Right hindlimb (tissue), 1 donor: Measurements from ENCODE around the gene IGFL2.
"Not testable (repeated sequence)": the region's sequence is repeated elsewhere in the genome, so short reads cannot be mapped to it uniquely, and the experiment has no call there.

Source experiments
- DNase-seq: peaks from one replicate; pipeline ENCODE4 v3.0.0-alpha.2; 2018

IGFL2 gene

DNA sequence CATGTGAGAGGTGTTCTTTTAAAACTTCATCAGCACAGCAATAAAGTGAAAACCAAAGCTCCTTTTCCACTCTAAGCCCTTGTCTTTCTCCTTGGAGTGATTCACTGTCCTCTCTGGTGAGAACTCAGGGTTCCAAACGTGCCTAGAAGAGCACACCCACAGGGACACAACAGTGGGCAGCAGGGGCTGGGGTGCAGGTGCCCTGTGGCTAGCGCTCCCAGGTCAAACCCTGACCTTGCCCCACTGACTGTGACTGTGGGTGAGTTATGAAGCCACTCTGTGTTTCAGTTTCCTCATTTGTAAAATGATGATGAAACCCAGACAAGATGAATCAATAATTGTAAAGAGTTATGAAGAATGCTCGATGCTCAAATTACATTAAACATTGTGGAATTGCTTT lies 43.9 kb downstream of the IGFL2 start:
- DNase-seq: no peak

DNA sequence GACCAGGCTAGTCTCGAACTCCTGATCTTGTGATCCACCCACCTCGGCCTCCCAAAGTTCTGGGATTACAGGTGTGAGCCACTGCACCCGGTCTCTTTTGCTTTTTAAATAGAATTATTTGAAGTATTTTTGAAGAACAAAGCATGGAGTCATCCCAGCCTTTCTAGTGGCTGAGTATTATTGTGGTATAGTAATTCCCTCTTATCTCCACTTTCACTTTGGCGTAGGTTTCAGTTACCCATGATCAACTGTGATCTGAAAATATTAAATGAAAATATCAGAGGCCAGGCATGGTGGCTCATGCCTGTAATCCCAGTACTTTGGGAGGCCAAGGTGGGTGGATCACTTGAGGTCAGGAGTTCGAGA lies 44.6 kb downstream of the IGFL2 start:
- not testable (repeated sequence) for DNase-seq

DNA sequence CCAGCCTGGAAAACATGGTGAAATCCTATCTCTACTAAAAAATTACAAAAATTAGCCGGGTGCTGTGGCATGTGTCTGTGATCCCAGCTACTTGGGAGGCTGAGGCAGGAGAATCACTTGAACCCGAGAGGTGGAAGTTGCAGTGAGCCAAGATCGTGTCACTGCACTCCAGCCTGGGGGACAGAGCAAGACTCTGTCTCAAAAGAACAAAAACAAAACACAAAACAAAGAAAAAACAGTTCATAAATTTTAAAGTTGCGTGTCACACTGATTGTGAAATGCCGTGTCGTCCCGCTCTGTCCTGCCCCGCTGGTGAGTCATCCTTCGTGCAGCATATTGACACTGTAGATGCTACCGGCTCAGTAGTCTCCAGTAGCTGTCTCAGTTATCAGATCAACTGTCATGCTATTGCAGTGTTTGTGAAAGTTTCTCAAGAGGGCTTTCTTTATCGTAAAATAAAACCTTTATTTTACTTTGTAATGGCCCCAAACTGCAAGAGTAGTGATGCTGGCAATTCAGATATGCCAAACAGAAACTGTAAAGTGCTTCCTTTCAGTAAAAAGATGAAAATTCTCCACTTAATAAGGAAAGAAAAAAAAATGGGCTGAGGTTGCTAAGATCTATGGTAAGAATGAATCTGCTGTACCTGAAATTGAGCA lies 45.1 kb downstream of the IGFL2 start:
- DNase-seq: no peak

DNA sequence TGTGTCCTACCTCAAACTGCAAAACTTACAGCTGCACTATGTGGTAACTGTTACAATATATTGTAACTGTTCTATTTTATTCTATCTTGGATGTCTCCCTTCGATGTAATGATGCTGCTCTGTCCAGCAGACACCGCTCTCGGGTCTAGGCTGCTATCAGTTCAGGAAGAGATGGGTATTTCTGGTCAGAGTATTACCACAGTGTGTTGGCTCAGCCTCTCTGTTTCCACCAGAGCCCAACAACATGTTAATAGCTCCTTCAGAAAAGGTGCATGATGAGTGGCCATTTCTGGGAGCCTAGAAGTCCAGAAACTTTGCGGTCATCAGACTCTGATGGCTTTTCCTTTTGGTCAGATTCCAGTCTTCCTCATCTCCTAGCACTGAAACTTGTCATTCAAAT lies 45.6 kb downstream of the IGFL2 start:
- DNase-seq: no peak

DNA sequence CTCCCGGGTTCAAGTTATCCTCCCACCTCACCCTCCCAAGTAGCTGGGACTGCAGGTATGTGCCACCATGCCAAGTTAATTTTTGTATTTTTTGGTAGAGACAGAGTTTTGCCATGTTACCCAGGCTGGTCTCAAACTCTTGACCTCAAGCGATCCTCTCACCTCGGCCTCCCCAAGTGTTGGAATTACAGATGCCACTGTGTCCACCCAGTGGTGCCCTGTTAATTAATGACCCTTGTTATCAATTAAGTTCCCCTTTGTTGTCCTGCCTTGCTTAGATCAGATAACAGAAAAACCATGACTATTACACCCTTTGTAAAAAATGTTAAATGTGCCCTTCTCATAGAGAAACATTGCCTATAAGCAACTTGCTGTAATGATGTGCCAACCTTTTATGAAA lies 47.1 kb downstream of the IGFL2 start:
- DNase-seq: no peak

DNA sequence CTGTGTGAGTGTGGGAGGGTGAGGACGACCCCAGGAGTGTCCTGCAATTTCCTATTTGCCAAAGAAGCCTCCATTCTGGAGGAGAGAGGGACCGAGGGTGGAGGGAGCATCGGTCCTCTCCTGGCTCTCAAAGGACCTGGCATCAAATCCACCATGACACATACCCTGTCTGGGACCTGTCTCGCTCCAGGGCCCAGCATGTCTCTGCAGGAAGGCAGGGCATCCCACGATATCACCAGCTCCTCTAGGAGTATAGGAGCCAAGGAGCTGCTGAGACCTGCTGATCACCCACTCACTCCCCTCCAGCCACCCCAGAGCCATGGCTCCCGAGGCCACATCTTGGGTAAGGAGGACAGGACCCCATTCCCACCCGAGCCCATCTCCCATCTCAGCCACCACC lies 47.9 kb downstream of the IGFL2 start:
- DNase-seq: not testable (repeated sequence)

DNA sequence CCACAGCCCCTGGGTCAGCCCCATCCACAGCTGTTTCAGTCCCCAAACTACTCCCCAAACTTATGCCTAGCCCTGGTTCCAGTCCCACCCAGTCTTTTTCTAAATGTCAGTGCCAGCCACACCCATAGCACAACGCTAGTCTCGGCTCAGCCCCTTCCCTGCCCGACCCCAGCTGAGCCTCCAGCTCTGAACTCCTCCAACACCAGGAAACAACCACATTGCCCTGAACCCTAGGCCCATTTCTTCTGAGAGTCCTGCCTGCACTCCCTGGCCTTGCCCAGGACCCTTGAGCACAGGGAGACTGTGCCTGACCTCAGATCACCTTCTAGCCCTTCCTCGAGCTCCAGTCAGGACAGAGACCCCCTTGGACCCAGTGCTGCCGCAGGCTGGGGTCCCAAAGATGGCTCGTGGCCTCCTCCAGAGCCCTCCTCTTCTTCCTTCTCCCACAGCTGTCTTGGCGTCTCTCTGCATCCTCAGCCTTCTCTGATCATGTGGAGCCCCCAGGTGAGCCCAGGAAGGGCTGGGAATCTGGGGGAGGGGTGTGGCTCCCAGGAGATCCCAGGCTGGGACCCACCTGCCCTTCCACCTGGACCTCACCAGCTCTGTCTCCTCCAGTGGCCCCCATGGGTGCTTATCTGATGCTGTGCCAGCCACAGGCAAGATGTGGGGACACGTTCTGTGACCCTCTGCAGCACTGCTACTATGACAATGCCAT lies 48.5 kb downstream of the IGFL2 start:
- no peak for DNase-seq

DNA sequence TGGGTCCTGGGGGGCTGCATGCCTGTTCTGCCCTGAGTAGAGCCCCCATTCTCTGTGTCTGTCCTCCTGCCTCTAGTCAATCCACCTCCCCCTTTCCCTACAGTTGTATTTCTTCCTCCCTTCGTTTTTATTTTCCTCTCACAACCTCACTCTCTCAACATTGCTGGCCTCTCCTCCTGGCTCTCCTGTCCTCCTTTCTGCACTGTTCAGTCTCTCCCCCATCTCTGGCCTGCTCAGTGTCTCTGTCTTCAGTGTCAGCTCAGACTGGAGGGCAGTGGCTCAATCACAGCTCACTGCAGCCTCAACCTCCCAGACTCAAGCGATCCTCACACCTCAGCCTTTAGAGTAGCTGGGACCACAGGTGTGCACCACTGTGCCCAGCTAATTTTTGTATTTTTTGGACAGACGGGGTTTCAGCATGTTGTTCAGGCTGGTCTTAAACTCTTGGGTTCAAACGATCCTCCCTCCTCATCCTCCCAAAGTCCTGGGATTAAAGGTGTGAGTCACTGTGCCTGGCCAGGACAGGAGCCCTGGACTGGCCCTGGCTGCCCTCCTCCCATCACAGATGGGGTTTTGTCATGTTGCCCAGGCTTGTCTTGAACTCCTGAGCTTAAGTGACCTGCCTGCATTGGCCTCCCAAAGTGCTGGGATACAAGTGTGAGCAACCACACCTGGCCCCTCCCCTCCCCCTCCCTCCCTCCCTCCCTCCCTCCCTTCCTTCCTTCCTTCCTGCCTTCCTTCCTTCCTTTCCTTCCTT lies 49.5 kb downstream of the IGFL2 start:
- DNase-seq: no peak

DNA sequence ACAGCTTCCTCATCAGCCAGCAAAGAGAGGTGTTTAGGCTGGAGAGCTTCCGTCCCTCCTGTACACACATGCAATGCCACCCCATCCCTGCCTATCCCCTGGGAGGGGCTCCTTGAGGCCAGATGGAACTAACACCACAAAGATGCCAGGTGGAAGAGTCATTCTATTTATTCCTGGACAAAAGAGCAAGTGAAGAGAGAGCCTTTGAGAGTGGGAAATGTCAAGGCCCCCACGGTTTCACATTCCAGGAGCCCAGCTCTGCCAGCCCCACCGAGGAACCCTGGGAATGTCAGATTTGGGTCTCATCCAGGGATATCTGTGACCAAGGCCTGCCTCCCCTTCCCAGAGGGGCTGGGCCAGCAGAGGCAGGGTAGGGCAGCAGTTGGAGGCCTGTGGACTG lies 50.7 kb downstream of the IGFL2 start:
- no peak for DNase-seq

DNA sequence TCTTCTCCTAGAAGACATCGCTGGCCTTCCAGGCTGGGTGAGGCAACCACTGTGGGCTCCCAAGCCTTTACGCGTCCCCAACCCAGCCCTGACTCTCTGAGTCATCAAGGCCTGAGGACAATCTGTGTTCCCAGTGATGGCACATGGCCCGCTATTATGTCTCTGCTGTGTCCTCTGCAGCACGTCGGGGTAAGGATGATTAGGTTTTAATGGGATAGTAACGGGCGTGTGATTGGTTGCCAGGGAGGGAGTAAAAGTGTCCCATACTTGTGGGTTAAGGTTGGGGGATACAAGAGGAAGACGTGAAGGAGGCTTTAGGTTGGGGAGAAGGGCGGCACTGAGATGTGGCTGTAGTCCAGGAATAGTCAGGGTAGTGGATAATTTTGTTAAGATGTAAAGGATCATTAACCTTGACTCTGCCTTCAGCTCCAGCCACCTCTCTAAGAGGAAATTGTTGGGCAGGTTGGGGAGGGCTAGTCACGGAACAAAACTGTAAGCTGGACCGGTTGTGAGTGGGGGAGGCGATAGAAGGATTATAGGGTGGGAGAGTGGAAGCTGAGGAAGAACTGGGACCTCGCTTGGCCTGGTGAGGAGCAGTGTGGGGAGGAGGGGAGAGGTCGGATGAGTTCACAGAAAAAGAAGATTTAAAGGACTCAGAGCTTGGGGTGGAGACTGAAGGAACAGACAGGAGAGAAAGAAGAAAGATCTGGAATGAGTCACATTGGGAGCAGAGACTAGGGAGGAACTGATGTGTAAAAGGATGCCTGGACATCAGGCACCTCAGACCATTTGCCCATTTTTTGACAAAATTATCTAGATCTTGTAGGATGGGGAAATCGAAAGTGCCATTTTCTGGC lies 53.6 kb downstream of the IGFL2 start:
- DNase-seq: no peak

DNA sequence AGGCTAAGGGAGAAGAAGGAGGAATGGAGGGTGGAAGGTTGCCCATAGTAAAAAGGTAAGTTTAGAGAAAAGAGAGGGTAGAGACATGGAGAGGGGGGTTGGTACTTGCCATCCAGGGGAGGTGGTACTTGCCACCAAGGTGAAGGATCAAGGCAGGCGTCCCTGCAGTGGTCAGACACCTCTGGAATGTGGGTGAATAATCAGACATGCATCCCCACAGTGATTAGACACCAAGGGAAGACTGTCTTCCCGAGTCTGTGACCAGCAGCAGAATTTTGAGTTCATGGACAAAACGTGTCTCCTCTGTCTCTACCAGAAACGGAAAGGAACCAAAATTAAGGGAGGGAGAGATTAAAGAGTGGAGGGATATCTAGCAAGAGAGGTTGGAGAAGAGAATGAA lies 54.4 kb downstream of the IGFL2 start:
- no peak for DNase-seq

DNA sequence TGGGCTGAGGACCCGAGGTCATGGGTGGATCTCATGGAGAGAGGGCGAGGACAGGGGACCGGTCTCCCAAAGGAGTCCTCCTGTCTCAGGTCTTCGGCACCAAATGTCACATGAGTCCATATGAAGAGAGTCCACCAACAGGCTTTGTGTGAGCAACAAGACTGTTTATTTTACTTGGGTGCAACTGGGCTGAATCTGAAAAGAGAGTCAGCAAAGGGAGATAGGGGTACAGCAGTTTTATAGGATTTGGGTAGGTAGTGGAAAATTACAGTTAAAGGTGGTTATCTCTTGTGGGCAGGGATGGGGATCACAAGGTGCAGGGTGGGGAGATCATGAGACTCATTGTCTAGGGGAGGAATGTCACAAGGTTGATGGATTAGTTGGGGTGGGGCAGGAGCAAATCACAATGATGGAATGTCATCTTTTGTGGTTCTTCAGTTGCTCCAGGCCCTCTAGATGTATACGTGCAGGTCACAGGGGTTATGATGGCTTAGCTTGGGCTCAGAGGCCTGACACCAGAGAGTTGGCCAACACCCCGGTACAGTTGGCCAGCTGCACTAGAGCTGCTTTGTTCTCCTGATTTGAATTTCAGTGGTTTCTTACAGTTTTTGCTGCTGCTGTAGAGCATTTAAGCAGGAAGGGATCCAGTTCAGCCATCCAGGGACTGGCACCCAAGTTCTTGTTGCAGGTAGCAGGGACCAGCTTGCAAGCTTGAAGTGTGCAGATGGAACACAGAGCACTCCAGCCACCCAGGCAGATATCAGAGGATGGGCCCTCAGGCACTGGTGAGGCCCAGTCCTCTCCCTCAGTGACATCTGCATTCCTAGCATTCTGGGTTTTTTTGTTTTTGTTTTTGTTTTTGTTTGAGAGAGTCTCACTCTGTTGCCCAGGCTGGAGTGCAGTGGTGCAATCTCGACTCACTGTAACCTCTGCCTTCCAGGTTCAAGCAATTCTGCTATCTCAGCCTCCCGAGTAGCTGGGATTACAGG lies 55.1 kb downstream of the IGFL2 start:
- no peak for DNase-seq

DNA sequence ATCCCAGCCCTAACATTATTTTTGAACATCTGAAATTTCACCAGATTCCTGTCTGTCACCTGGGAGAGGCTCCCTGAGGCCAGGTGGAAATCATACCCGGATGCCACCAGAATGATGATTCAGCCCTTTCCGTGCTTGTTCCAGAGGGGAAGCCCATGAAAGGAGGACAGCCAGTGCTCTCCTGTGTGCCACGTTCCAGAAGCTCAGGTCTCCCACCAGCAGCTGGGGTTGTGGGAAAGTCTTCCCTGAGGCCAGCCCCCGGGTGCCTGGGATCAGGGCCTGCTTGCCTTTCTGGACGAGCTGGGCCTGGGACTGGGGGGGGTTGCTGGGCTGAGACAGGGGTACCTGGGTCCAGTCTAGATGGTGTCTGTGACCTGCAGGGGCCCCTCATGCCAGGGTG lies 56.0 kb downstream of the IGFL2 start:
- DNase-seq: no peak

DNA sequence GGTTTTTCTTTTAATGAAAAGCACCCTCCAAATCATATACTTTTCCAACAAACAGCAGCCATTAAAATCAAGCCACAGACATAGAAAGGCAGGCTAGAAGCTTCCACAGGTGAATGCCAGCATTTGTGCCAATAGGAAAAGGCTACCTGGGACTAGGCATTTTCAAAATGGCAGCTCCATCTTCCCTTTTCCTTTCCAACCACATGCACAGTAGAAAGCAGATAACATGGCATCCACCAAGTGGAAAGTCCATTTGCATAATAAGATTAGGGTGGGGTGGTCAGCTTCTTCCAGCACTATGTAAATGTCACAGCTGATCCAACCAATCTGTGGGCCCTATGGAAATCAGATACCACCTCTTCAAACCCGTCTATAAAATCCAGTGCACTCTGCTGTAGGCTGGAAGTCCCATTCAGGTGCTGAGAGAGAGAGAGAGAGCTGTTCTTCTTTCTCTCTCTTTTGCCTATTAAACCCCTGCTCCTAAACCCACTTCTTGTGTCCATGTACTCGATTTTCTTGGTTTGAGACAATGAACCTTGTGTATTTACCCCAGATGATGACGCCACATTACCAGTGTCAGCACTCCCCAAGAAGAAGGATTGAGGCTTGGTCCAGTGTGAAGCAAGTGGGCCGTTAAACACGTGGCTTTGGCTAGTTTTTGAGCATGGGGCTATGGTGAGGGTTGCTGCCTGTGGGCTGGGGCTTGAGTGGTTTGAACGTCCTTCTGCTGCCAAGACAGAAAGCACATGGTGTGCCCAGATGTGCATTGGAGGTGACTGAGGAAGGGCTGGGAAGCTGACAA lies 57.3 kb downstream of the IGFL2 start:
- no peak for DNase-seq

DNA sequence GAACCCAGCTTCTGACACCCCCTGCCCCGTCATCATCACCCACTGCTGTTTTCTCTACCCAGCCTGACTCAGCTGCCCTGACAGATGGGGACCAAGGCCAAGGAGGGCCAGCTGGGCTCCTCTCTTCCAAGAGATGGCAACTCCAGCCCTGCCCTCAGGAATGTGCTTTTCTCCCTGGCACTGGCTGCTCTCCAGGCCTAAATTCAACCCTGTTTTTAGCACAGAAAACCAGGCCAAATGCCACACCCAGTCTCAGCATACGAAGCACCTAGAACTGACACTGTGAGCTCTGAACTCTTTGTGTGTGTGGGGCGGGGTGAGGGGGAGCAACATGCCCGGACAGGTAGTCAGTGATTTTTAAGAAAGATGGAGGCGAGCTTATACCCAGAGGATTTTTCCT lies 58.1 kb downstream of the IGFL2 start:
- peak; percentile 65 for DNase-seq

DNA sequence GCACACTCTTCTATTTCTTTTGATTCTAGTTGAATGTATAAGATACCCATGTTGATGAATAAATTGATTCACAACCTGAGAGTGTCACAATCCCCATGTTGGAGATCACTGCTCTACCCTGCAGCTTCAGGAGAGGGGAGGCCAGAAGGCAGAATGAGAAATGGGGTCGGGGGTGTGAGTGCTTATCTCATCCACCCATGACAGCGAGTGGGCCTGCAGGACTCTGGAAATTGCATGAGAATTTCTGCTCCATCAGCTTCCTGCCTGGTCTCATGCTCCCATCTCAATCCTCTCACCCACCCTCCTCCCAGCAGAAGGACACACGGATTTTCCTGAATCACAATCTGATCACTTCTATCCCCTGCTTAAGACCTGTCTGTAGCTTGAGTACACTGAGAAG lies 58.6 kb downstream of the IGFL2 start:
- no peak for DNase-seq

DNA sequence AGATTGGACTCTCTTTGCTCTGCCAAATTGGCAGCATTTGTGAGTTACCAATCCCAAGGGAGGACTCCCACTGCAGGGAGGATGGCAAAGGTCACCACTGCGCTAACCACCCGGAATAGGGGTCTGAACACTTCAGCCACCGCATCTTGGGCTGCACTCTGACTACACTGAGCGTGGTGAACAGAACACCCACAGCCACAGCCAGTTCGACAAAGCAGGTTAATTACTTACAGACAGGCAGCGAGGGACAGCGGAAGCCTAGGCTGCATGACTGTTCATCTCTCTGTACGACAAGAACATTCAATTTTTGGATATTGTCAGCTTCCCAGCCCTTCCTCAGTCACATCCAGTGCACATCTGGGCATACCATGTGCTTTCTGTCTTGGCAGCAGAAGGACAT lies 59.8 kb downstream of the IGFL2 start:
- not testable (repeated sequence) for DNase-seq

DNA sequence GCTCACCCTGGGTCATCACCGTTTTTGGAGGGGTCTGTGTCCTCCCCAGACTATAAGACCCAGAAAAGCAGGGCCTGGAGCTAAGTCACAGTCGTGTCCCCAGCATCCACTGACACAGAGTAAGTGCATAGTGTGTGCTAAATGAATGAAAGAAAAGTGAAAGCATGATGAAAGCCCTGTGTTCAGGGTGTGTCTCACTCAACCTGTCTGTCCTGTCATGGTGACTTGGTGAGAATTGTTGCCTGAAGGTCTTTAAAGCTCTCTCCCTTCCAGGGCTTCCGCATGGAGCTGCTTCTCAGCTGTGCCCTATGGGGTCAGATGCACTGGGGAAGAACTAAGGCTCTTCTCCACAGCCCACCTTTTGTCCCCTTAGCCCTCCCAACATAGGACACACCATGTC lies 61.0 kb downstream of the IGFL2 start:
- DNase-seq: no peak

DNA sequence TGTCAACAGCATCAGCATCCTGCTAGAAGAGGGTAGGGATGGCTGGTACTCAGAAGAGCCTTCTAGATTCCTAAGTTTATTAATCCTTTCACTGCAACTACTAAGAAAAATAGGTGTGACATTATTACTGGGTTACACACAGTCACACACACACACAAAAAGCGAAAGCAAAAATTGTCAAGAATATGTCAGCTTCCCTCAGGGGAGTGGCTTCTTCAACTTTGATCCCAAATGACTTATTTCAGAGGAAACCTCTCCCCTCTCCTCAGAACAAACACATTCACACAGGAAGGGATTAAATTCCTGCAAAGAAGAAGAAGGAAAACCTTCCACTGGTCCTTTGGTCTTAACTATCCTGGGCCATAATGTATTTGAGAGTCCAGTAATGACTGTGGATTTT lies 61.4 kb downstream of the IGFL2 start:
- DNase-seq: no peak

DNA sequence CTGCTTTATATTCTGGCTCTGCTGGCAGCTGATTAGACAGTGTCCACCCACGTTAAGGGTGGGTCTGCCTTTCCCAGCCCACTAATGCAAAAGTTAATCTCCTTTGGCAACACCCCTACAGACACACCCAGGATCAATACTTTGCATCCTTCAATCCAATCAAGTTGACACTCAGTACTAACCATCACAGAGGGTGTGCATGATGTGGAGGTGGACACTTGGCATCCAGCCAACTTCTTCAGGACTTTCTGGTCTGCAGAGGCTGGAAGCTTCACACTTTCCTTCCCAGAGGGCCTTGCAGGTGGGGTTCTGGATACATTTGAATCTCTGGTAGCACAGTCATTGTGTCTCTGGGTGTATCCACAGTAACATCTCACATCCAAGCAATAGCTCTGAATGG lies 62.6 kb downstream of the IGFL2 start:
- DNase-seq: no peak
